Upper lobe of left lung (tissue), 4 donors: ENCODE data around the gene IFT25.

ENCODE experiments used
- EP300 ChIP-seq, 4 donors: sonication (generic); formaldehyde crosslinking; IDR thresholded peaks; one replicate each; pipeline ENCODE4 v1.5.1; 2017; ENCODE audit warnings: antibody characterized with exemption in 4 of 4, control low read depth in 2 of 4
- POLR2A ChIP-seq, 4 donors: fragments of 450-650 bp; IDR thresholded peaks; one replicate each; pipeline ENCODE4 v1.5.1; 2016 to 2017; ENCODE audit warnings: antibody characterized with exemption in 4 of 4, mild to moderate bottlenecking in 2 of 4

GRCh38 chr1:53889304-53890298, 55.9 kb downstream of the IFT25 start, which contains the start of gene YIPF1:
- peak in 1 of 4 donors; percentile 63 for TF ChIP-seq EP300 (IDR thresholded peaks at IDR 0.05)
- TF ChIP-seq POLR2A (IDR thresholded peaks at IDR 0.05) = peak in 2 of 4 donors; percentile 31 to 73
